Mucosa of rectum (tissue), 2 donors: Measurements from ENCODE around the gene KCNMB3.

Experiments used
- H3K27ac ChIP-seq, 2 donors: one replicate each; pipeline ENCODE4 v1.7.0; 2013; ENCODE audit warnings: inconsistent platforms in 2 of 2, low read depth in 2 of 2, low read length in 2 of 2
- H3K27me3 ChIP-seq, 2 donors: one replicate each; pipeline ENCODE4 v1.7.0; 2013; ENCODE audit warnings: low read length in 2 of 2; ENCODE audit not compliant: control insufficient read depth in 2 of 2, insufficient read depth in 2 of 2
- H3K36me3 ChIP-seq, 2 donors: one replicate each; pipeline ENCODE4 v1.7.0; 2013; ENCODE audit warnings: low read length in 2 of 2; ENCODE audit not compliant: control insufficient read depth in 2 of 2, insufficient read depth in 2 of 2
- H3K4me1 ChIP-seq, 2 donors: one replicate each; pipeline ENCODE4 v1.7.0; 2013; ENCODE audit warnings: low read length in 2 of 2, mild to moderate bottlenecking in 1 of 2; ENCODE audit not compliant: control insufficient read depth in 2 of 2, insufficient read depth in 2 of 2
- H3K4me3 ChIP-seq, 2 donors: one replicate each; pipeline ENCODE4 v1.7.0; 2013; ENCODE audit warnings: low read length in 2 of 2
- H3K9ac ChIP-seq, 2 donors: one replicate each; pipeline ENCODE4 v1.7.0; 2013; ENCODE audit warnings: low read length in 2 of 2, low read depth in 1 of 2, mild to moderate bottlenecking in 1 of 2
- H3K9me3 ChIP-seq, 2 donors: one replicate each; pipeline ENCODE4 v1.7.0; 2013; ENCODE audit warnings: low read length in 2 of 2; ENCODE audit not compliant: control insufficient read depth in 2 of 2
- donor health status: healthy.
- donor health status: Normal muscosa, but diverticular disease.

Gene KCNMB3

GRCh38 chr3:179200790-179201189 is 50.1 kb downstream of the KCNMB3 start:
- Histone ChIP-seq H3K4me1 (peaks cover 0 to 3% of the 10 kb centered on the region in 2 donors), H3K9ac (no peak overlapping the region), H3K27ac (no peak overlapping the region), H3K36me3 (peaks cover 8 to 12% of the 10 kb centered on the region in 2 donors), H3K4me3 (no peak overlapping the region), H3K9me3 (no peaks in the 10 kb centered on the region), H3K27me3 (no peaks in the 10 kb centered on the region)

DNA sequence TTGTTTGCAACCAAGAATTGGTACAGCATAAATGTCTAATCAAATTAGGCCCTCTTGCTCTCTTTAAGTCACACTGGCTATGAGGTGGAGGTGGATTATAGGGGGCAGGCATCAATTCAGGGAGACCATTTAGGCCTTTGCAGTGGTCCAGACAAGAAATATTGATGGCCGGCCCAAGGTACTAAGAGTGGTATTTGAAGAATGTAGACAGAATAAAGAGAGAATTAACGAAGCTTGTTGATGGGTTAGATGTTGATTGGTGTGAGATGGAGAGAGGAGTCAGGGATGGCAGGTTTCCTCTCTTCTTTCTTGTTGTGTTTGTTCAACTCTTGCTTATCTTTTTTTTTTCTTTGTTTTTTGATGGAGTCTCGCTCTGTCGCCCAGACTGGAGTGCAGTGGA is 54.2 kb downstream of the KCNMB3 start:
- H3K9me3 ChIP-seq: no peaks in the 10 kb centered on the region
- no peak overlapping the region for H3K27ac ChIP-seq
- no peaks in the 10 kb centered on the region for H3K27me3 ChIP-seq
- H3K36me3 ChIP-seq: peaks cover 3 to 4% of the 10 kb centered on the region in 2 donors
- peaks cover 0 to 3% of the 10 kb centered on the region in 2 donors for H3K4me1 ChIP-seq
- H3K4me3 ChIP-seq: no peak overlapping the region
- H3K9ac ChIP-seq: no peak overlapping the region

DNA sequence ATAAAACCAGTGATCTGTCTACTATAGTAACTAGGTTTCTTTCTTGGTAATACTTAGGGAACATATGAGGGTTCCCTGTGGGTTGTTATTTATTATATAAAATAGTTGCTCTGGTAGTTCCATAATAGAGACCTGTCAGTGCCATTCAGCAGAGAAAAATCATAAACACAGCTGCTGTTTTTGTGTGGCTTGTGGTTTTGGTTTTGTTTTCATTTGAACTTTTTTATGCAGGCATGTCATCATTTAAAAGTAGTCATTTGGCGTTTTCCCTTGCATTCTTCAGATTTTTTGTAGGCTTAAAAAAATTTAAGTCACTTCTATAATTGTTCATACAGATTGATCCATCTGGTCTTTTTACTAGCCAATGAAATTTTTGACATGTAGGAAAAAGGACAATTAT is 54.8 kb downstream of the KCNMB3 start:
- no peaks in the 10 kb centered on the region for H3K27me3 ChIP-seq
- no peaks in the 10 kb centered on the region for H3K9me3 ChIP-seq
- no peak overlapping the region for H3K4me3 ChIP-seq
- H3K9ac ChIP-seq: no peak overlapping the region
- peaks cover 0 to 3% of the 10 kb centered on the region in 2 donors for H3K4me1 ChIP-seq
- H3K27ac ChIP-seq: no peak overlapping the region
- peaks cover 2 to 4% of the 10 kb centered on the region in 2 donors for H3K36me3 ChIP-seq

DNA sequence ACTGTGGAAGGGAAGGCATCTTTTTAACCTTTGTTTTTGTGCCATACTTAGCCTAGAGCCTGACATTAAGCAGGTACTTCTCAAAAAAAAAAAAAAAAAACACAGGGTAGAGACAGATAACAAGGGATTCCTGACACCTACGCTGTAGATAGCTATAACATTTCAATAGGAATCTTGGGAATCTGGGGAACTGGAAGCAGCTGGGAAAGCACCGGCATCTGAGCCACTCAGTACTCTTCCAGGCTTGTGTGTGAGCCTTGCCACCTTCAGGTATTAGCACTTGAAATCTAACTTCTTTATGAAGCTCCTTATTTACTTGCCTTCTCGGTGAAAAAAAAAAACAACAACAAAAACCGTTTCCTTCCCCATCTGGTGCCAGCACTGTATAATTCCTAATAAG is 56.0 kb downstream of the KCNMB3 start:
- Histone ChIP-seq H3K27me3 (no peaks in the 10 kb centered on the region), H3K9ac (no peak overlapping the region), H3K4me3 (no peak overlapping the region), H3K27ac (no peak overlapping the region), H3K4me1 (peaks cover 0 to 3% of the 10 kb centered on the region in 2 donors), H3K36me3 (peaks cover 0 to 2% of the 10 kb centered on the region in 2 donors), H3K9me3 (no peaks in the 10 kb centered on the region)
